ENCODE data around the gene OTULINL.
A peak's percentile ranks its signal among the peaks of the same experiment; 100 is the strongest.

The OTULINL gene

GRCh38 chr5:14577079-14577725 is 4.4 kb upstream of the OTULINL start:
- DNase-seq = no peak

GRCh38 chr5:14577971-14578370 is 3.6 kb upstream of the OTULINL start:
- no peak for DNase-seq

GRCh38 chr5:14579246-14579645 is 2.3 kb upstream of the OTULINL start:
- no peak for DNase-seq

- DNase-seq = no peak
Measured at GRCh38 chr5:14579731-14580397, 1.7 kb upstream of the OTULINL start.

GRCh38 chr5:14580398-14581034 is 1.1 kb upstream of the OTULINL start:
- DNase-seq = peak; percentile 64

GRCh38 chr5:14581891-14582796 is 552 bp downstream of the OTULINL start:
- peak; percentile 48 for DNase-seq

GRCh38 chr5:14582797-14583137 is 1.2 kb downstream of the OTULINL start:
- DNase-seq = peak; percentile 39

GRCh38 chr5:14584848-14585247 is 3.3 kb downstream of the OTULINL start:
- DNase-seq = no peak

GRCh38 chr5:14587150-14587549 is 5.6 kb downstream of the OTULINL start:
- DNase-seq = no peak

- DNase-seq = no peak
Measured at GRCh38 chr5:14588145-14588544, 6.6 kb downstream of the OTULINL start.

- no peak for DNase-seq
Measured at GRCh38 chr5:14588758-14589543, 7.4 kb downstream of the OTULINL start.

- DNase-seq = no peak
Measured at GRCh38 chr5:14590949-14591348, 9.4 kb downstream of the OTULINL start.

GRCh38 chr5:14591548-14591947 is 10.0 kb downstream of the OTULINL start:
- DNase-seq = no peak

GRCh38 chr5:14593326-14594021 is 11.9 kb downstream of the OTULINL start:
- DNase-seq = no peak

- no peak for DNase-seq
Measured at GRCh38 chr5:14594378-14595074, 12.9 kb downstream of the OTULINL start.

GRCh38 chr5:14595189-14595588 is 13.6 kb downstream of the OTULINL start:
- DNase-seq = no peak

- DNase-seq = no peak
Measured at GRCh38 chr5:14595891-14596290, 14.3 kb downstream of the OTULINL start.

GRCh38 chr5:14597080-14597479 is 15.5 kb downstream of the OTULINL start:
- DNase-seq = no peak

- no peak for DNase-seq
Measured at GRCh38 chr5:14598225-14598624, 16.6 kb downstream of the OTULINL start.

- DNase-seq = no peak
Measured at GRCh38 chr5:14599476-14600127, 18.0 kb downstream of the OTULINL start.

GRCh38 chr5:14600846-14601245 is 19.3 kb downstream of the OTULINL start:
- DNase-seq = peak; percentile 20
